BE2C (cell line): ENCODE data around the gene KRT37.

ENCODE experiments used
- DNase-seq: peaks from one replicate; pipeline ENCODE4 v3.0.0-alpha.2; 2020
- H3K27me3 ChIP-seq: fragments of 250-450 bp; sonication (Bioruptor Pico); 2 replicates; pipeline ENCODE4 v1.5.1; 2020; ENCODE audit warnings: mild to moderate bottlenecking
- H3K36me3 ChIP-seq: fragments of 250-450 bp; sonication (Bioruptor Pico); 2 replicates; pipeline ENCODE4 v1.5.1; 2020; ENCODE audit warnings: mild to moderate bottlenecking
- H3K4me1 ChIP-seq: fragments of 250-450 bp; sonication (Bioruptor Pico); 2 replicates; pipeline ENCODE4 v1.5.1; 2020
- H3K4me3 ChIP-seq: 2 replicates; pipeline ENCODE4 v1.5.1; 2011; ENCODE audit warnings: low read depth, low read length
- H3K9me3 ChIP-seq: fragments of 250-450 bp; sonication (Bioruptor Pico); 2 replicates; pipeline ENCODE4 v1.5.1; 2020
- CTCF ChIP-seq: IDR thresholded peaks from 2 replicates; pipeline ENCODE4 v1.5.1; 2012; ENCODE audit warnings: mild to moderate bottlenecking, low read depth, low read length

KRT37 gene

DNA sequence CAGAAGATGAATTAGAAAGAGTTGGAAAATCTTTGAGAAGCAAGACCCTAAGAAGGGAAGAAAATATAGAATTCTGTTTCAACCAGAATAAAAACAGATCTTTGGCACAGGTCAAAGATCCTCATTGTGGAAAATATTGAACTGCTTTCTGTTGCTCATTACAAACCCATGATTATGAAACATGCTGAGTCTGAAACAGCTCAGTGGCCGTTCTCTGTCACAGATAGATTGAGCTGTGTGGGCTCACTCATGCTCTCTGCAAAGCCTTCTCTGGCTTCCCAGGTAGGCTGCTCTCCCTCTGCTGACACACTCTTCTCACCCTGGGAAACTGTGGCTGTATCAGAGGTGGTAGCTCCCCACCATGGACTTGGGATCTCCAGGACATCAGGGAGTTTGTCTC lies 19.8 kb upstream of the KRT37 start:
- Histone ChIP-seq H3K4me3 (no peak overlapping the region), H3K9me3 (no peaks in the 10 kb centered on the region), H3K27me3 (peaks cover 4% of the 10 kb centered on the region; the same call in 1 of the 2 replicates), H3K36me3 (no peaks in the 10 kb centered on the region), H3K4me1 (no peaks in the 10 kb centered on the region)
- DNase-seq = no peak
- TF ChIP-seq CTCF = no peak

GRCh38 chr17:41442739-41443138 lies 18.4 kb upstream of the KRT37 start:
- TF ChIP-seq CTCF = no peak
- Histone ChIP-seq H3K36me3 (no peaks in the 10 kb centered on the region), H3K27me3 (peaks cover 4% of the 10 kb centered on the region; the same call in 1 of the 2 replicates), H3K4me1 (no peaks in the 10 kb centered on the region), H3K4me3 (no peak overlapping the region), H3K9me3 (no peaks in the 10 kb centered on the region)
- DNase-seq = no peak

DNA sequence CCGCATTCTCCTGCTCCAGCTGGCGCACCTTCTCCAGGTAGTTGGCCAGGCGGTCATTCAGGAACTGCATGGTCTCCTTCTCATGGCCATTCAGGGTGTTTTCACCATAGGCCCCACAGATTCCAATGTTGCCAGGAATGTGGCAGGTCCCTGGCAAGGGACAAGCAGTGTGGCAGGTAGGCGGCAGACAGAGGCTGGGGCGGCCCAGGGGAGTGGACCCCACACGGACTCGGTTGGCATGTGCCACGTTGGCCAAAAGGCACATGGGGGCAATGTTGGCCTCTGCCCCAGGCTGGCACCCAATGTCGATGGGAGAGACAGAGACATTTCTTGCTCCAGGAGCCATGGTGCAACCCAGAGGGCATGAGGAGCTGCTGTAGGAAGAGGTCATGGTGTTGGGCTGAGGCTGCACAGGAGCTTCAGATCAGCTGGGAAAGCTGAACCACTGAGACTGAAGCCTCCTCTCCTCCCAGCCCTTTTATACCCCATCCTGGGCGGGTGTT lies 16.2 kb upstream of the KRT37 start, which contains the start of gene KRT38:
Gene KRT38 (minus strand): TSS at position 453 of the 503 bp plus-strand sequence. CDS start 62 bp downstream, at position 391.
- no peaks in the 10 kb centered on the region for H3K4me1 ChIP-seq
- TF ChIP-seq CTCF = no peak

GRCh38 chr17:41439375-41439774 lies 15.0 kb upstream of the KRT37 start:
- H3K4me3 ChIP-seq = no peak overlapping the region
- no peak for TF ChIP-seq CTCF

More for the DNA sequence above, 16.2 kb upstream of the KRT37 start, which contains the start of gene KRT38:
- Histone ChIP-seq H3K9me3 (no peaks in the 10 kb centered on the region), H3K27me3 (peaks cover 4% of the 10 kb centered on the region; the same call in 1 of the 2 replicates), H3K4me3 (no peak within 1 kb of the TSS), H3K36me3 (no peaks in the 10 kb centered on the region)
- DNase-seq = no peak

GRCh38 chr17:41437769-41438168 lies 13.4 kb upstream of the KRT37 start:
- Histone ChIP-seq H3K9me3 (no peaks in the 10 kb centered on the region), H3K4me1 (no peaks in the 10 kb centered on the region), H3K4me3 (no peak overlapping the region), H3K36me3 (no peaks in the 10 kb centered on the region), H3K27me3 (peaks cover 4% of the 10 kb centered on the region; the same call in 1 of the 2 replicates)
- TF ChIP-seq CTCF = no peak
- DNase-seq = no peak

More at GRCh38 chr17:41439375-41439774, 15.0 kb upstream of the KRT37 start:
- Histone ChIP-seq H3K9me3 (no peaks in the 10 kb centered on the region), H3K36me3 (no peaks in the 10 kb centered on the region), H3K4me1 (no peaks in the 10 kb centered on the region), H3K27me3 (peaks cover 4% of the 10 kb centered on the region; the same call in 1 of the 2 replicates)
- no peak for DNase-seq

DNA sequence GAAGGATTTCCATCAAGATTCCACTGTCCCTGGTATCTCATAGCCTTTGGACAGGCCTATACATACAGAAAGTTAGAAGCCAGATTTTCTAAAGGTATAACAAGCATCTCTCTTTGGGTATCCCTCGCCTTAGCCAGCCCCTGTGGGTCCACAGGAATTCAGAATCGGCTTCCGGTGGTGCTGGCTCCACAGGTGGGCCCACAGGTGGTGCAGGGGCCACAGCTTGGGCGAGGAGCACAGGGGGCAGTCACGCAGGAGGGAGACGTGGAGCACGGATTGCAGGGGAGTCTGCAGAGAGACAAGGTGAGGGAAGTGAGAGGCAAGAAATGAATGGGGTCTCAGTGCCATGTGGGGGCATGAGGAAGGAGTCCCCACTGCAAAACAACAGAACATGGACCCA lies 12.9 kb upstream of the KRT37 start:
- H3K4me1 ChIP-seq = no peaks in the 10 kb centered on the region
- peaks cover 4% of the 10 kb centered on the region; the same call in 1 of the 2 replicates for H3K27me3 ChIP-seq
- no peak for DNase-seq
- no peak for TF ChIP-seq CTCF
- H3K36me3 ChIP-seq = no peaks in the 10 kb centered on the region
- H3K9me3 ChIP-seq = no peaks in the 10 kb centered on the region
- no peak overlapping the region for H3K4me3 ChIP-seq
